Tibial nerve (tissue), 4 donors: ENCODE data around the gene ANXA6. TPM values are rescaled to one million over a fixed set of nuclear protein-coding genes. Genes with fewer than 3 reads are reported as not detected.

Experiments
- DNase-seq, 2 donors: peaks; one replicate each; pipeline ENCODE4 v3.0.0-alpha.2; 2019; ENCODE audit warnings: low spot score in 2 of 2
- H3K27ac ChIP-seq, 4 donors: fragments of 200-600 bp; sonication (generic) in 3 of 4; one replicate each; pipeline ENCODE4 v1.5.1; 2017 to 2019; ENCODE audit warnings: mild to moderate bottlenecking in 1 of 4
- H3K27me3 ChIP-seq, 2 donors: fragments of 200-600 bp; sonication (generic) in 1 of 2; one replicate each; pipeline versions ENCODE4 v1.5.1 to v1.6.0; 2017 to 2019
- H3K36me3 ChIP-seq, 3 donors: fragments of 200-600 bp; sonication (generic); one replicate each; pipeline ENCODE4 v1.5.1; 2018 to 2019
- H3K4me1 ChIP-seq, 4 donors: fragments of 200-600 bp; sonication (generic) in 3 of 4; one replicate each; pipeline ENCODE4 v1.5.1; 2017 to 2019
- H3K4me3 ChIP-seq, 4 donors: fragments of 200-600 bp; sonication (generic) in 3 of 4; one replicate each; pipeline ENCODE4 v1.5.1; 2017 to 2019; ENCODE audit warnings: mild to moderate bottlenecking in 1 of 4, moderate library complexity in 1 of 4
- H3K9me3 ChIP-seq, 4 donors: fragments of 200-600 bp; sonication (generic) in 3 of 4; one replicate each; pipeline ENCODE4 v1.5.1; 2017 to 2019
- CTCF ChIP-seq, 5 experiments: fragments of 200-600 bp in 3 of 5; fragments of 450-650 bp in 2 of 5; sonication (generic) in 3 of 5; IDR thresholded peaks; one replicate each; pipeline ENCODE4 v1.5.1; 2016 to 2019; ENCODE audit warnings: antibody characterized with exemption in 5 of 5, mild to moderate bottlenecking in 3 of 5, moderate library complexity in 2 of 5
- EP300 ChIP-seq, 2 donors: sonication (generic); formaldehyde crosslinking; IDR thresholded peaks; one replicate each; pipeline ENCODE4 v1.6.1; 2017; ENCODE audit warnings: antibody characterized with exemption in 2 of 2, mild to moderate bottlenecking in 1 of 2
- POLR2A ChIP-seq, 2 donors: fragments of 450-650 bp; IDR thresholded peaks; one replicate each; pipeline ENCODE4 v1.6.1; 2017; ENCODE audit warnings: antibody characterized with exemption in 2 of 2, mild to moderate bottlenecking in 2 of 2, moderate library complexity in 2 of 2
- WGBS, 2 donors: methylation state at CpG; one replicate each; pipeline ENCODE4 v1.1.5; 2018; 5-methylcytosine and 5-hydroxymethylcytosine counted together
- total RNA-seq, 4 donors: library from RNA; depleted of rRNA; stranded (reverse); fragments of >200 nt; gene quantifications; one replicate each; pipeline ENCODE4 v1.1.0, GENCODE V29; 2016

The ANXA6 gene
- total RNA-seq, 4 donors from 2014 or later, result 168 to 282 (median 181) TPM

- Histone ChIP-seq H3K9me3 (no peaks in the 10 kb centered on the region), H3K4me1 (peaks cover 0 to 48% (median 45%) of the 10 kb centered on the region in 4 donors), H3K36me3 (no peaks in the 10 kb centered on the region), H3K27ac (no peak overlapping the region), H3K4me3 (no peak overlapping the region), H3K27me3 (no peaks in the 10 kb centered on the region)
- no peak for DNase-seq
- no peak for TF ChIP-seq CTCF (IDR thresholded peaks at IDR 0.05)
- TF ChIP-seq EP300 (IDR thresholded peaks at IDR 0.05), result no peak
- TF ChIP-seq POLR2A (IDR thresholded peaks at IDR 0.05), result no peak
- 79 to 84% methylated on average over 2 of the region's 2 CpGs for WGBS, 2 donors
Measured at GRCh38 chr5:151089726-151090125, 67.9 kb downstream of the ANXA6 start.

GRCh38 chr5:151088986-151089385, 68.6 kb downstream of the ANXA6 start:
- H3K36me3 ChIP-seq, result no peaks in the 10 kb centered on the region
- no peak for TF ChIP-seq EP300 (IDR thresholded peaks at IDR 0.05)
- TF ChIP-seq POLR2A (IDR thresholded peaks at IDR 0.05), result no peak
- no peak for TF ChIP-seq CTCF (IDR thresholded peaks at IDR 0.05)
- peaks cover 0 to 45% (median 40%) of the 10 kb centered on the region in 4 donors for H3K4me1 ChIP-seq
- H3K4me3 ChIP-seq, result no peak overlapping the region
- no peak for DNase-seq
- H3K27ac ChIP-seq, result no peak overlapping the region
- no peaks in the 10 kb centered on the region for H3K9me3 ChIP-seq
- WGBS, 2 donors, result 73 to 80% methylated on average over 4 of the region's 4 CpGs
- no peaks in the 10 kb centered on the region for H3K27me3 ChIP-seq

GRCh38 chr5:151087486-151087885, 70.1 kb downstream of the ANXA6 start:
- no peaks in the 10 kb centered on the region for H3K36me3 ChIP-seq
- H3K4me3 ChIP-seq, result no peak overlapping the region
- TF ChIP-seq POLR2A (IDR thresholded peaks at IDR 0.05), result no peak
- no peak for TF ChIP-seq CTCF (IDR thresholded peaks at IDR 0.05)
- no peak for TF ChIP-seq EP300 (IDR thresholded peaks at IDR 0.05)
- H3K9me3 ChIP-seq, result no peaks in the 10 kb centered on the region
- peaks cover 0 to 41% (median 34%) of the 10 kb centered on the region in 4 donors for H3K4me1 ChIP-seq
- H3K27me3 ChIP-seq, result no peaks in the 10 kb centered on the region
- H3K27ac ChIP-seq, result no peak overlapping the region
- 88 to 95% methylated on average over 7 of the region's 7 CpGs for WGBS, 2 donors
- no peak for DNase-seq

- Histone ChIP-seq H3K27me3 (no peaks in the 10 kb centered on the region), H3K36me3 (no peaks in the 10 kb centered on the region), H3K4me1 (peaks cover 0 to 46% (median 37%) of the 10 kb centered on the region in 4 donors), H3K4me3 (no peak overlapping the region), H3K9me3 (no peaks in the 10 kb centered on the region), H3K27ac (peak overlapping the region in 3 of 4 donors; percentile 72 to 91 (median 84))
- no peak for DNase-seq
- TF ChIP-seq CTCF (IDR thresholded peaks at IDR 0.05) (no peak), EP300 (IDR thresholded peaks at IDR 0.05) (no peak), POLR2A (IDR thresholded peaks at IDR 0.05) (no peak)
- WGBS, 2 donors, result 58 to 72% methylated on average over 6 to 10 of the region's 10 CpGs
Measured at GRCh38 chr5:151086905-151087360, 70.6 kb downstream of the ANXA6 start.

GRCh38 chr5:151086192-151086869, 71.2 kb downstream of the ANXA6 start:
- Histone ChIP-seq H3K4me3 (no peak overlapping the region), H3K27me3 (no peaks in the 10 kb centered on the region), H3K36me3 (no peaks in the 10 kb centered on the region), H3K9me3 (no peaks in the 10 kb centered on the region), H3K27ac (peak overlapping the region; percentile 64 to 91 (median 78)), H3K4me1 (peaks cover 0 to 48% (median 40%) of the 10 kb centered on the region in 4 donors)
- no peak for DNase-seq
- TF ChIP-seq CTCF (IDR thresholded peaks at IDR 0.05) (no peak), EP300 (IDR thresholded peaks at IDR 0.05) (no peak), POLR2A (IDR thresholded peaks at IDR 0.05) (no peak)
- WGBS, 2 donors, result 55 to 66% methylated on average over 6 of the region's 6 CpGs
